GM10266 (cell line): Measurements from ENCODE around the gene C6orf89.

Experiments
- DNase-seq: peaks from one replicate; pipeline ENCODE4 v3.0.0; 2012; ENCODE audit errors: extremely low spot score
- TF ChIP-seq, protein P1 (sequence below): IDR thresholded peaks from 2 replicates; pipeline ENCODE4 v1.5.1; 2012; ENCODE audit warnings: mild to moderate bottlenecking, low read depth; ENCODE audit not compliant: control insufficient read depth, insufficient read depth; ENCODE audit errors: missing control alignments

The C6orf89 gene

DNA sequence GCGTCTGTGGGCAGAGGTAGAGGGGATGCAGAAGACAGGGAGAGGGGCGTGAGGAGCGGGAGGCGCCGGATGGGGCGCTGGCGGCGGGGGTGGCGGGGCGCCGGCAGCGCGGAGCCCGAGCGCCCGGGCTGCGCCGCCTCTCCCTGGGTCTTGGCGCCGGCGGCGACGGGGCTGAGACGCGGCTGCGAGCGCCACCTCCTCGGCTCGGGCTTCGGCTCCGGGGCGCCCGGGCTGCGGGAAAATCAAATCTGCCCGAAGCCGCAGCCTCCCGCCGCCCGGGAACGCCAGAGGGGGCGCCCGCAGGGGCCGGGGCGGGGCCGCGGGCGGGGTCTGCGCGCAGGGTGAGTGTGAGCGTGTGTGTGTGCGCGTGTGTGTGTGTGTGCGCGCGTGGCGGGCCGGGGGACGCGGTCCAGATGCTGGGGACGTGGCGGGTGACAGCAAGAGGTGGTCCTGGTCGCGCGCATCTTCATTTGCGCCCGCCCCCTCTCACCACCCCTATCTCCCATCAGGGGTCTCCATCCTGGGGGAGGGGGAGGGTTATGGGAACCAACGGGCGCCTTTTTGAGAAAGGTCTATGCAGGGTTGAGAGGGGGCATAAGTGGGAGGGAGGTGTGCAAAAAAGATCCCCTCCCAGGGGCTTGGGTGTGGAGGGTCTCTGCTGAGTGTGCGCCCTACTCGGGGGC, 45.9 kb upstream of the C6orf89 start:
- TF ChIP-seq, protein P1, sequence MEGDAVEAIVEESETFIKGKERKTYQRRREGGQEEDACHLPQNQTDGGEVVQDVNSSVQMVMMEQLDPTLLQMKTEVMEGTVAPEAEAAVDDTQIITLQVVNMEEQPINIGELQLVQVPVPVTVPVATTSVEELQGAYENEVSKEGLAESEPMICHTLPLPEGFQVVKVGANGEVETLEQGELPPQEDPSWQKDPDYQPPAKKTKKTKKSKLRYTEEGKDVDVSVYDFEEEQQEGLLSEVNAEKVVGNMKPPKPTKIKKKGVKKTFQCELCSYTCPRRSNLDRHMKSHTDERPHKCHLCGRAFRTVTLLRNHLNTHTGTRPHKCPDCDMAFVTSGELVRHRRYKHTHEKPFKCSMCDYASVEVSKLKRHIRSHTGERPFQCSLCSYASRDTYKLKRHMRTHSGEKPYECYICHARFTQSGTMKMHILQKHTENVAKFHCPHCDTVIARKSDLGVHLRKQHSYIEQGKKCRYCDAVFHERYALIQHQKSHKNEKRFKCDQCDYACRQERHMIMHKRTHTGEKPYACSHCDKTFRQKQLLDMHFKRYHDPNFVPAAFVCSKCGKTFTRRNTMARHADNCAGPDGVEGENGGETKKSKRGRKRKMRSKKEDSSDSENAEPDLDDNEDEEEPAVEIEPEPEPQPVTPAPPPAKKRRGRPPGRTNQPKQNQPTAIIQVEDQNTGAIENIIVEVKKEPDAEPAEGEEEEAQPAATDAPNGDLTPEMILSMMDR = no peak
- DNase-seq = peak; percentile 68

DNA sequence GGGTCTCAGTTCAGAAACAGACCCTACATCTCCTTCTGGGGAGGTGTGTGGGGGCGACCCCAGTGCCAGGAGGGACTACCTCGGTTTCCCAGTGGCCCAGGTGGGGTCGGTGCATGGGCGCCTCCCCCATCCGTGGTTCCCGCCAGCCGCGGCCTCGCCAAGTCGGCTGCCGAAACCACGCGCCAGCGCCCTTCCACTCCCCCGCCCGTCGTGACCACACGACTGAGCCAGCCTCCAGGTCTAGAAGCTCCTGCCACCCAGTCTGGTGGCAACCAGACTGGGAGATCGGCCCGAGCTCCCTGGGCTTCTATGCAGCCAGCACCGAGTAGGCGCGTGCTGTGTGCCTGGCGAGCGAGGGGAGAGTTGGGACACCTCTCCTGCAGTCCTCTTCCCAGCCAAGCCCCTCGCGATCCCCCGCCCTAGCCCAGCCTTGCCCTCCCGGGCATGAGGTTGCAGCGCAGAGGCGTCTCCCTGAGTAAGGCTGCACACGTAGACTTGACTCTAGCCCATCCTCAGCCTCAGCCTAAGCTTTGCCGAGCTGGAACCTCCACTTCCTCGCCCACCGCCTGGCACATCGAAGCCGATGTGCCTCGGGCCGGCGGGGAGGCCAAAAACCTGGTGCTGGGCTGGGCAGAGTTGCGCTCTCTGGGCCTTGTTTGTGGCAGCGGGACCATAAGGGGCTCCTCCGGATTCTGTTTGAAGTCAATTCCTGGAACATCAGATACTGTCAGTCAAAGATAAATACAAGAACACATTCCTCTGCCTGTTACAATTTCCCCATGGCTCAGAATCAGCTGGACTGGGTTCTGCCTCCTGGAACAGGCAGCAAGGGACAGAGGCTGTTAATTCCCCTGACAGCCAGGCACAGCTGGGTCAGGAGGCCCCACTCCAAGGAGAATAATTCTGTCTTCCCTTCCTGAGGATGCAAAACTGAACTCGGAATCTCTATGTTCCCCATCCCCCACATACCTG, 45.0 kb upstream of the C6orf89 start:
- TF ChIP-seq, protein P1 = no peak
- DNase-seq = no peak

DNA sequence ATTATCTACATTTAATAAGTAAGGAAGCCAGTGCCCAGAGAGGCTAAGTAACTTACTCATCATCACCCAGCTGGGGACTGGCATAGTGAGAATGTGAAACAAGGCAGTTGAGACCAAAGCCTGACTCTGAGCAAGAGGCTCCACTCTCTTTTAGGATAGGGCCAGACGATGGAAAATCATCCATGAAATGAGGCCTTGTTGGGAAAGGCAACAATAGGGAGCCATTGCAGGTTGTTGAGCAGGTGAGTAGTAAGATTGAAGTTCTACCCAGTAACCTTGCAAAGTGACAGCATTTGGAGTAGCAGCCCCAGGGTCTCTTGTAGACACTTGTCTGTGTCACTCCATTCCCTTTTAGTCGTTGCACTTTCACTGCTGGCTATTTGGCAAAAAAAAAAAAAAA, 44.0 kb upstream of the C6orf89 start:
- TF ChIP-seq, protein P1 = no peak
- no peak for DNase-seq

DNA sequence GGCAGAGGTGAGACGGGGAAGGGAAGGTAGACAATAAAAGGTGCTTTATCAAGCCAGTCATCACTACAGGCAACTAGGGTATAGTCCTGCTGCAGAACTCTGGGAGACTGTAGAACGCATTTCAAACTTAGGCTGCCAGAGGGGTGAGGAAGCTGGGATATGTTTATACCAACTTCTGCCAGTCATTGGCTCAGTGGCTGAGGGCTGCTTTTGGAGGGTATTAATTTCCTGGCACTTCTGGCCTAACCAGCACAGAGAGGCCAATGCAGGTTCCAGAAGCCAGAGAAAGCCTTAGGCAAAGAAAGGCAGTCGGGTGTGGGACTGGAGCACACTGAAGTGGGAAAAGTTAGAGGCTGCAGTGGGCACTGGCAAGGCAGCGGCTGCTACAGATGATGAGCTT, 42.6 kb upstream of the C6orf89 start:
- no peak for DNase-seq
- TF ChIP-seq, protein P1 = no peak

DNA sequence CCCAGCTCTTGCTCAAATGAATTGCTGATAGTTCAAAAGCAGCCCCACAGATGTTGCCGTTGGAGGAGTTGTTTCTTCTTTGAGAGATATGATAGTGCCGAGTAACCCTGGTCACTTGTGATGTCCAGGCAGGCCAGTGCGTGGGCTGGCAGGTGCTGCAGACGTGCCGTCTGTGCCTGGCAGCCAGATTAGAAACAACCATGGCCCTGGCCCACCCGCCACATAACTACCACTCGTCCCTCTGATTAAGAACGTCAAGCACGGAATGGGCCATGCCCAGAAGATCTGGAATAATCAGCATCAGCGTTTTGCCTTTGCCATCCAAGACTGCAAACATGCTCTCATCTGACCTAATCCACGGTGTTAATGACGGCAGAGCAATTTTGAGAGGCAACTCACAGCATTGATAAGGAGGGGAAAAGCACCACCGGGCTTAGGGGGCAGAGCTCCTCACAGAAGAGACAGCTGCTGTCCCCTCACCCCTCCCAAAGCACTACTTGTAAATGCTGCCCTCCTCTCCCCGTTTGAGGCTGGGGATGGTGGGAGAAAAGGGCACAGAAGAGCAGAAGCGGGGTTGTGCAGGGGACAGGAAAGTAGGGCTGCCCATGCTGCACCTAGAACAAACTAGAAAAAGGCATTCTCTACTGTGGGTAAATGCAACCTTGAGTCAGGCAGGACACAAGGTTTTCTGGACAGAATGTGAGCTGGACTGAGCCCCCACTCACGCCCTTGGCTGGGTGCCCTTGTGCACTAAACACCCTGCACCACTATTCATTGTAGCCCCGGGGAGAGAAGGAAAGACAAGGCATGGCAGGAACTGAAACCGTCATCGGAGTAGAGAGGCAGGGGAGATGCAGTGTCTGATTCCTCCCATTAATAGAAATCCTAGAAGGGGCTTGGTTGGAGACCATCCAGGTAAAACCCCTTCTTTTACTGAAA, 41.3 kb upstream of the C6orf89 start:
- TF ChIP-seq, protein P1 = no peak
- no peak for DNase-seq

DNA sequence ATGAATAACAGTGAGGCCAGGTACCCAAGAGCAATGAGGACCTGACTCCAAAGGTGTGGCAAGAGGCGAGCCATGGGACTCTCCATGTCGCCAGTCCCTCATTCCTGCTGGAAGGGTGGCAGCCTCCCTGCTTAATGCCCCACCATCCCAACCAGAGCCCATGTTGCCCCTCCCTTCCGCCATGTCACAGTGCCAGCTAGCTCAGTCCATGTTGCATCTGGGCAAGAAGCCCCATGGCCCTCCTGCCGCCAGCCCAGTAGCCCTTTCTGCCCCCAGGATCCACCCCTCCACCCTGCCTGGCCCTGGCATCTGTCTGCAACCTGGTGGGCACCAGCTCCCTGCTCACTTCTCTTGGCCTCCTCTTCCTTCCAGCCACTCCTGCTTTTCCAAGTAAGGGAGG, 40.5 kb upstream of the C6orf89 start:
- TF ChIP-seq, protein P1 = no peak

More for the DNA sequence above, 40.5 kb upstream of the C6orf89 start:
- DNase-seq = no peak
